GM21529 (cell line): ENCODE data around the gene TMEM106C.

Experiments
- ATAC-seq: cut with Tn5 transposase; IDR thresholded peaks from one replicate; pipeline ENCODE4 v1.9.1; 2021; ENCODE audit not compliant: unreplicated experiment

Gene TMEM106C, protein sequence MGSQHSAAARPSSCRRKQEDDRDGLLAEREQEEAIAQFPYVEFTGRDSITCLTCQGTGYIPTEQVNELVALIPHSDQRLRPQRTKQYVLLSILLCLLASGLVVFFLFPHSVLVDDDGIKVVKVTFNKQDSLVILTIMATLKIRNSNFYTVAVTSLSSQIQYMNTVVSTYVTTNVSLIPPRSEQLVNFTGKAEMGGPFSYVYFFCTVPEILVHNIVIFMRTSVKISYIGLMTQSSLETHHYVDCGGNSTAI

DNA sequence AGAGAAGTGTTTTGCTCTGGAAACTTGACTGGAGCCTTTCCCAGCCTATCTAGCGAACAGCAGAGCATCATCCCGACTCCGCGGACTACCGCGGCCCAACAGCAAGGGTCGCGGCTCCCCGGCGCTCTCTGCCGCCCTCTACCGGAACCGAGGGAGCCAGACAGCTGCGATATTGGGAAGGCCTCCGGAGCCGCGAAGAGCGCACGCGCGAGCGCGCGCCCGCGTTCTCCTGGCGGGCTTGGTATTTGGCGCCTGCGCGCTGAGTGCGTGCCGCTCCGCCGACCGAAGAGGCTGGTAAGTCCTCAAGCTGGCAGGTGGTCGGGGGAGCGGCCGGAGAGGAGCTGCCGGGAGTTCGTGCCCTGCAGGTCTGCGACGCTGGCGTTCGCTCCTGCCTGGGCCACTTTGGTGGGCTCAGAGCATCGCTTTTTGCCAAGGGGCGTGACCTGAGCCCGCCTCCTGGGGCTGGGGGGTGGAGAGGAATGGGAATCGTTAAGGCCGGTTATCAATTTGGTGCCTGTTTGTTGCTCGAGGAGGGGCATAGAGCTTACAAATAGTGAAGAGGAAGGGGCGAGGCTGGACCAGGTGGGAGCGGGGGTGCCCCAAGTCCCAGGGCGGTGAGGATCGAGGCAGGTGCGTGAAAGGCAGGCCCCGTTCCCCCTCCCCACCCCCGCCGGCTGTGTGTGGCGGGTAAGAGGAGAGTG is at the start of gene TMEM106C:
TSS of gene TMEM106C (plus strand) at position 257 of the 701 bp plus-strand sequence. CDS start 641 bp downstream, outside the sequence.
- ATAC-seq = peak; percentile 91

DNA sequence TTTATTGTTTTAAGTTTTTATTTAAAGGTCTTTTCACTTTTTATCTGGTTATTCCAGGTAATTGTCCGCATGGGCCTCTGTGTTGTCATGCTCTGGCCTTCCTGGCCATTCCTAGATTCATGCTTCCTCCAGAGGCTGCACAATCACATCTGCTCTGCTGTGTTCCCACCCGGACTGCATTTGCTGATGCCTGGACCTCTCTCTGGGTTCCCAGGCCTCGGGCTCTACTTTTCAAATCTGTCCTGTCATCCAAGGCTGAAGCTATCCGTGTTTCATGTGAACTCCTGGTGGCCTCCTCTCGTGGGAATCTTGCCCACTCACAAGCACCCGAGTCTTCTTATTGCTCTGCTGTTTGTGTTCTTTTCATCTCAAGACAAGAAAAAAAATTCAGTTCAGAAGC is 42.5 kb upstream of the TMEM106C start:
- no peak for ATAC-seq

DNA sequence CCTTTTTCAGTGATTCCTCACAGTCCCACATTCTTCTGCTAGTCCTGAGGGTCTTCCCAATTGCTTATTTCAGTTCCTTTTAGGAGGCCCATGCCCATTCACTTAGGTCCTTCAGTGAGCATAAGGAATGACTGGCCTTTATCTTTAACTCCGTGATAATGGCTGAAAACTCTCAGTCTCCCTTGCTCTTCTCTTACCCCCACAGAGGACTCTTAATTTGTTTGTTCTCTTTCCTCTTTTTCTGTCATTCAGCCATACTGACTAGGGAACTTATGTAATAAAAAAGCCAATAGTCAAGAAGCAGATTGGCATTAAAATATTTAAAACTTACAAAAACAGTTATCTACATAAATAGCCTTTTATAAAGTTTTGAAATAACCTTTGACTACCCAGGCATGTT is 41.5 kb upstream of the TMEM106C start:
- no peak for ATAC-seq

DNA sequence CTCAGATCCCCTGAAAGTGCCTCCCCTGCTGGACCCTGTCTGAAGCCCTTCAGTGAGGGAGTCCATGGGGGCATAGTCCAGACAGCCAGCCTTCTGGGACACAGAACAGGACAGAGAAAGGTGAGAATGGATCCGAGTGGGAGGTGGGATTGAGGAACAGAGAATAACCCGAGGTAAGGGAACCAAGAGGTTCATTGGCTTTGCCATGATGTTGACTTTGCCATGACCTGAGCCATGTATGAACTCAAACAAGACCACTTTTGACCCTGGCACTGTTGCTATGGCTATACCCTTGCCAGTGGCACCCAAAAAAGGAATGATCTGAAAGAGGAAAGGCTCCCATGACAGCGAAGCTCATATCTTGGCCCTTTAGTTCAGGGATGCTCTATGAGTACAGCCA is 36.0 kb upstream of the TMEM106C start:
- ATAC-seq = no peak

DNA sequence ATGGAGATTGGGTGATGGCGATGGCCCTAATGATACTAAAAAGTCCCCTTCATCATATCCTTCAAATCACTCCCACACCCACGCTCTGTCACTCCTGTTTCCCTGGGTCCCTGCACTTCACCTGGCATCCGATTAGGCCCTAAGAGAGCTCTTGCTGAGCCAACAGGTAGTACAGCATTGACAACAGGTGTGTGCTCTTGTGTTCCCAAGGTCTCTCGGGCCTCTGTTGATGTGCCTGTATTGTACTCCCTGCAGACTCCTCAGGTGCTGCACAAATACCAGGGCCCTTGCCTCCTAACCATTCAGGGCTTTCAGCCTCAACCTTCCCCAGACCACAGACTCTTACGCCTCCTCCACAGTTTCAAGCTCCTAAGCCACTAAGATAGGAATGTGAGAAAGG is 32.8 kb upstream of the TMEM106C start:
- no peak for ATAC-seq

DNA sequence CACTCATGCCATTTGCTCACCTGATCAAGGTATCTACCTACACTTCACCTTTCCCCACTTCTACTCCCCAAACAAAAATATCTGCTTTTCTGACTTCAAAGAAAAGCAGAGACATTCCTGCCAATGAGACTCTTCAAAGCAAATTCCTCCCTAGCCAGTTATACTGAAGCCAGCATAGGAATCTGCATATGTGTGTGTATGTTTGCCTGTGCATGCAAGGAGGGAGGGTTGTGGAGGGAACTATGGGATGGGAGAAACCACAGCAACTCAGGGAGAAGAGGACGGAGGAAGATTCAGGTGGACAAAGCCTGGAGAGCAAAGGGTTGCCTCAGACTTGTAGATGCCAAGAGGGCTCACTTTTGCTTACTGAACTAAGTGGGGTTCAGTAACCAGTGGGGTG is 32.2 kb upstream of the TMEM106C start:
- ATAC-seq = no peak

DNA sequence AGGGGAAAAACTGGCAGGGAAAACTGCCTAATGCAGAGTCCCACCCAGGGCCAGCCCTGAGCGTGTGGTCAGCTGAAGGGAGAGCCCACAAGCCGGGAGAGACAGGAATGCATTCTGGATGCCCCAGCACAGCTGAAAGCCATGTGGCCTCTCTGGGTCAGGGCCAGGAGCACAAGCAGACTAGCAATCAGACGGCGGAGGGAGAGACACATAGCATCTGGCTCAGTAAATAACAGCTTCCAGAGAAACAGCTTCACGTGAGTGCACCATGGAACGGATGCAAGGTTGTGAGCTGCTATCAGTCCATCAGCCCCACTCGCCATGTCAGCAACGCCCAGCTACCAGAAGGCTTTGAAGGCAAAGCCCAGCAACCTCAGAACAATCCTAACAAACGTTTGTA is 28.2 kb upstream of the TMEM106C start:
- no peak for ATAC-seq

DNA sequence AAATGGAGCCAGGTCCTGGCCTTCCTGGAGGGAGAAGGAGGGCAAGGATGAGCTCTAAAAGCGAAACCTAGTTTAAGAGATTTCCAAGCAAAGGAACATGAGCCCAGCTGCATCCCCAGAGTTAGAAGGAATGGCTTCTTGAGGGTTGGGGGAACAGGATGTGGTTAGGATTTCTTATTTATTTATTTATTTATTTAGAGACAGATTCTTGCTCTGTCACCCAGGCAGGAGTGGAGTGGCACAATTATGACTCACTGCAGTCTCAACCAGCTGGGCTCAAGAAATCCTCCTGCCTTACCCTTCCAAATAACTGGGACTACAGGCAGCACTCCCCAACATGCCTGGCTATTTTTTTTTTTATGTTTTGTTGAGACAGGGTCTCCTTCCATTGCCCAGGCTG is 25.3 kb upstream of the TMEM106C start:
- ATAC-seq = no peak

DNA sequence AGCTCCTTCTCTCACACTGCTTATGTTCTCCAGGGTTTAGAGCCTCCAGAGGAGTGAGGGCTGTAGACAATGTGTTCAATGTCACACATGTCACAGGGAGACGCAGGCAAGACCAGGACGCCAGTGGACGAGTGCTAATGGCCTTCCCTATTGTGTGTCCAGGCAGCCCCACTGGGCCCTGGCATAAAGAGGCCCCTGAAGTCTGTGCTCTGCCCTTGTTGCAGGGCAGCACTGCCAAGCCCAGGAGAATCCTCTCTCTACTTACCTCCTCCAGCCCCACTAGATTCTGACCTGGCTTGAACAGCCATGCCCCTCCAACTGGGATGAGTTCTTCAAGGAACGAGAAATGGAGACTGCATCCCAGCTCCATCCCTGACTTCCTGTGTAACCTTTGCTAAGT is 24.8 kb upstream of the TMEM106C start:
- ATAC-seq = no peak

DNA sequence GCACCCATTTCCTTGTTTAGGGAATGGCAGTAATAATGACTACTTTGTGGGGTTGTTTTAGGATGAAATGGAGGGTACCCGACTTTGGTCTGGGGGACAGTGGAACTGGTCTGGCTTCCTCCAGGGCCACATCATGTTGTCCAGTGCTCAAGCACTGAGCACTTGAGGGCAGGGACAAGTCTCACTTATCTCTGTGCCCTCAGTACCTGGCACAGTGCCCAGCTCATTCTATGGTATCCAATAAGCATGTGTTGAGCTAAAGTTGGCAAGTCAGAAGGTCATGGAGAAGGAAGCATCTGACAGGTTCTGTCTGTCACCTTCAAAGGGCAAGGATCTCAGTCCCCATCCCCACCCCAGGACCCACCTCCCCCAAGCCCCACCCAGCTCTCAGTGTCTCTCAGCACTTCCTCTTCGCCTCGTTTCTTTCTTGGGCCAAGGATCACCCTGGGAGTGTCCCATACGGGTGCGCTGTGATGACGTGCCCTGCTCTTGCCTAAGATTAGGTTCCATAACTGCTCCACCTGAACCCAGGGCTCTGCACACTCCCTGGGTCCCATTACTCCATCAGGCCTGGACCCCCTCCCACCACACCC is 24.3 kb upstream of the TMEM106C start:
- no peak for ATAC-seq

DNA sequence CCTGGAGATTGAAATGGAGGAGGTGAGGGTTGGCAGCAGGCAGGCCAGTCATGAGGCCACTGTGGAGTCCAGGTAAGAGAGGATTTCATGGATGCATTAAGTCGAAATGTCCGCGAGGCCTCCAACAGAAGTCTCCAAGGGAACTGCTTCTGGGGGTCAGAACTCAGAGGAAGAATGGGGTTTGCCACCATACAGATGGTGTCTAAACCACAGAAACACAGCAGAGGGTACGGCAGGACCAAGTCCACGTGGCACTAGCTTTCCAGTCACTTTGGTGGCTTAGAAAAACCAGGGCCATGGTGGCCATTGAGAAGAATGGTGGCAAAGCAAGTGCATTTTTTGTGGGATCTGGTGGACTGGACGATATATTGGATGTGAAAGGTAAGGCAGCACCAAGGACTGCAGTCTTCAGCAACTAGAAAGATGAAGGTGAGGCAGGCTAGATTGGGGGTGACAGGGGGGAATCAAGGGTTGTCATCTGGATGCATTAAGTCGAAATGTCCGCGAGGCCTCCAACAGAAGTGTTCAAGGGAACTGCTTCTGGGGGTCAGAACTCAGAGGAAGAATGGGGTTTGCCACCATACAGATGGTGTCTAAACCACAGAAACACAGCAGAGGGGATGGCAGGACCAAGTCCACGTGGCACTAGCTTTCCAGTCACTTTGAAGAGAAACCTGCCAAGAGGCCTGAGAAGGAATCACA is 22.5 kb upstream of the TMEM106C start:
- no peak for ATAC-seq

DNA sequence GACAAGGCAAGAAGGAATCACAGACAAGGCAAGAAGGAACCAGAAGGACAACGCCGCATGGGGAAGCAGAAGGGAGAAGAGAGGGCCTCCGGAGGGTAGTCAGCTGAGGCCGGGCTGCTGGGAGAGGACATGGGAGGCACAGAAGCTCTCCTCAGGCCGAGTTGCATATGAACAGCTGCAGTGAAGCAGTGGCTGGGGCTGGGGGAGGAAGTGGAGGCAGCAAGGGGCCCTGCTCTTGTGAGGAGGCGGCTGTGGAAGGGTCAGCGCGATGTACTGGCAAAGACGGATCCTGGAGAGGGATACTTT is 22.0 kb upstream of the TMEM106C start:
- ATAC-seq = no peak

DNA sequence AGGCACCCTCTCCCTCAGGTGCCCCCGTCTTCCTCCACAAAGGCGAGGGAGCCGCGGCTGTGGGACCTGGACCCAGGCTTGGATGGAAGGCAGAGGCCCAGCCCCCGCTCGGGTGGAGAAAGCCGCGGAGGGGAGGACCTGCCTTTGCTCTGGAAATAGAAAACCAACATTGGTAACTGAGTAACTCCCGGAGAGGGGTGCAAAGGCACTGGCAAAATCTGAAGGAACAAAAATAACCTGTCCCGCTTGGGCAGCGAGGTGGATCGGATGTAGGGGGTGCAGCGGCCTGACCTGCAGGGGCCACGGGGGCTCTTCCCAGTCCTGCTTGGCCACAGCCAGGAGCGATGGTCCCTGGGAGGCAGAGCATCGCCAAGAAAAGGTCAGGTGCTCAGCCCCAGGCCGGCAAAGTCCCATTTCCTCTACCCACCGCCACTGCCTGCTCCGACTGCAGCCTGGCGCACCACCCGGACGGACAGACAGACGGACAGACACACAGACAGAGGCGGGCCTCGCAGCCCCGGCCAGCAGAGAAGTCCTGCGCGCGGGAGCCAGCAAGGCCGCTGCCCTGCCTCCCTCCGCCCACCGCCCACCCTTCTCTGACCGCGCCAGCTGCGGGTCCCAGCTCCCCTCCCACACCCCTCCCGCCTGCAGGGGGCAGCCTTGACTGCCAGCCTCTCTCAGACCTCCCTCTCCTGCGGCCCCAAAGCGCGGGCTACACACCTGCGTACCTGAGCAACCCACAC is 21.4 kb upstream of the TMEM106C start:
- ATAC-seq = no peak

DNA sequence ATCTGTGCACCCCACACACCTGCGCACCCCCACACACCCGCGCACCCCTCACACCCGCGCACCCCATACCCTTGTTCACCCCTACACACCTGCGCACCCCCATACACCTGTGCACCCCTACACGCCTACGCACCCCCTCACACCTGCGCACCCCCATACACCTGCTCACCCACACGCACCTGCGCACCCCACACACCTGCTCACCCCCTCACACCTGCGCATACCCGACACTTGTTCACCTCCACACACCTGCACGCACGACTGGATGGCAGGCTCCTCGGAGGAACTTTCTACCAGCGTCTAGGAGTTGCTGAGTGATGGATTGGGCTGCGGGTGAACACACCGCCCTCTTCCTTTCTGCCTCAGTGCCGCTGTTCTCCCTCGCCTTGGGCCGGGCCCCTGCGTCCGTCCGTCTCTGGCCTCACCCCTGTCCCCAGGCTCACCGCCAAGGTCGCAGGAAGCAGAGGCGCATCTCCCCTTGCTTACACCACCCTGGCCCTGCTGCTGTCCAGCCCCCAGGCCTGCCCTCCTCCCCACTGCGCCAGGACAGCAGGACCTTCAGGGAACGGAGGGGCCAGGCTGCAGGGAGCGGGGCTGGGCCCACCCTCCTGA is 20.7 kb upstream of the TMEM106C start:
- no peak for ATAC-seq

DNA sequence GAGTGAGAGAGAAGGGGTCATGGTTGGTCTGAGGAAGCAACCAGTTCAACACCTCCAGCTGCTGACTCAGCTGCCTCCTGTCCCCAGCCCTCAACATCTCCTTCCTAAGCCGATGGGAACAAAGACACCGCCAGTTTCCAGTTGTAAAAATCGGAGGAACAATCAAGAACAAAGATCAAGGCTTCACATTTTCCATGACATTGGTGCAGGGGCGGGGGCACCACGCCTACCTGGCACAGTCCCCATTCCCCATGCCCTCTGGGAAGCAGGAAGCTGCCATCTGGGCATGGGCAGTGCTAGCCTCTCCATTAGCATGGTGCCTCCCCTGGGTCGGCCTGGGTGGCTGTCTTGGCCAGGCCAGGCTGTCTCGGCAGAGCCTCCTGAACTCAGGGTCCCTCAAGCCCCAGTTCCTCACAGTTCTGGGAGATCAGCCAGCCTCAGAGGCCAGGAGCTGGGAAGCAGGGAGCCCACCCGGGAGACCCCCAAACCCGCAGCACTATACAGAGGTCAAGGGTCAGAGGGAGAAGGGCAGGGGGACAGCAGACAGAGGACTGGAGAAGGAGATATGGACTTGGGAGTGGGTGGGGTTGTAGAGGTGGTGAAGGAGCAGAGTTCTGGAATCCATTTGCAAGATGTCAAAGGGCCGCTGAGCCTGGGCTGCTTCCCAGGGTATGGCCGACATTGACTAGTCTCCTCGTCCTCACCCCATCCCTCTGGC is 19.6 kb upstream of the TMEM106C start:
- ATAC-seq = no peak

DNA sequence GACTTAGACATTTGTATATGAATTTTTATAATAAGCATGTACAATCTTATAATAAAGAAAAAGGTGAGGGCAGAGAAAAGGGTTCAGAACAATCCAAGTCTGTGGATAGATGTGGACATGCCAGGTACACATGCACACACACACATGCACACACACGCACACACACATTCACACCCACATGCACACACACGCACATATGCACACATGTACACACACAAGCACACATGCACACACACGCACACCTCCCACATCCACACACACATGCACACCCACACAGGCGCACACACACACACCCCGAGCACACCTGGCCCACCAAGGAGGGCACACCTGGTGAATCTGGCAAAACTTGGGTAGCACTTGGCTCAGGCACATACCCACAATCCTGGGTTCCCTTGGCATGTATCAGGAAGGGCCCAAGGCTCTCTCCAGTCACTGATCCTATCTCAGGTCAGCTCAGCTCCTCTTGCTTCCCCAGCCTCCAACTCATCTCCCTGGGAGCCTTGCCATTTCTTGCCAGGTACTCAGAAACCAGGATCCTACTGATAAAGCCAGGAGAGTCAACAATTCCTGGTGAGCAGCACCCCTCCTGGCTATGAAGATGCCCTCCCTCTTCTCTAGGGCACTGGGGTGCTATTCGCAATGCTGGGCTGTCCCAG is 18.6 kb upstream of the TMEM106C start:
- ATAC-seq = no peak

DNA sequence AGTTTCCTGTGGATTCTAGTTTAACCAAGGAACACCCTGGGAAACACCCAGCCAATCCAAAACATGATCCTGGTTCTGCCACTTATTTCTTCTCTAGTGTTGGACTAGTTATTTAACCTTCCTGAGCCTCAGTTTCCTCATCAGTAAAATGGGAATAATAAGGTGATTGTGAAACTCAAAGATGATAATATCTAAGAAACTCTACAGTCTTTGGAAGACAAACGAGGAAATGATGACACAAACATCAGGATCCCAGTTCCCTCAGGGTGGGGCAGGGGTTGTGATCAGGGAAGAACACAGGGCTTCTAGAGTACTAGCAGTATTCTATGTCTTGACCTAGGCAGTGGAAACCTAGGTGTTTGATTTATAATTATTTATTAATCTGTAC is 18.1 kb upstream of the TMEM106C start:
- ATAC-seq = no peak

DNA sequence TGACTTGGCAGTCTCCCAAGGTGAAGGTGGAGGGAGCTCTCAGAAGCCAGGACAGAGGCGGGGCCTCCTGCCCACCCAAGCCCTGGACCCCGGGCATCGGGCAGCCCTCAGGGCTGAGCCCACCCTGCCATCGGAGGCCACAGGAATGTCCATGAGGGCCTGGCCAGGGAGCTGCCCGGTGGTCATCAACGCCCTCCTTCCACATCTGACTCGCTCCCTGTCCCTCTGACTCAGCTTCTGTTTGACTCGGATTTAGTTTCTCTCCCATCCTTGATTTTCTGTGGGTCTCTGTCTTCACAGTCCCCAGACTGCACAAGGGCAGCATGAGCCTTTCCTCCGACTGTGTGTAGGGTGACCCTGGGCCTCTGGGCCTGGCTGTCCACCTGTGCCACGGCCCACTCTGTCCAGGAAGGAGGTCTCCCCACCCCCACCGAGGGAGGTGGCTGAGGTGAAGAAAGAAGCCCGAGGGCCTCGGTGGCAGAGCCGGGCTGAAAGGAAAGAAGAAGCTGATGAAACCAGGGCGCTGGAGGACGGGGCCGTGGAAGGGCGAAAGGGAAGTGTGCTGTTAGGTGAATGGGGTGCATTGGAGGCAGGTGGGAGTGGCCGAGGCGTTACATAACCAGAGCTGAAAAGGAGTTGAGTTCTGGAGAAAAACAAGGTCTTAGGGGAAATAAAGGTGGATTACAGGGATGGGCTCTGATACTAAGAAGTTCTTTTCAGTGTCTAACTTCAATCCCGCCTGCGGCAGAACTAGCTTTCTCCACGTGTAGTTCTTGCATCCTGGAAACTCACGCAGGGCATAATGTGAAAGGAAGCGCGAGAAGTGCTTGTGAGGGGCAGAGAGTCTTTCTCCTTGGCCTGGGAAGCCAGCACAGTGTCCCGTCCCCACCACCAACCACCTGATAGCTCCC is 16.7 kb upstream of the TMEM106C start:
- ATAC-seq = no peak

DNA sequence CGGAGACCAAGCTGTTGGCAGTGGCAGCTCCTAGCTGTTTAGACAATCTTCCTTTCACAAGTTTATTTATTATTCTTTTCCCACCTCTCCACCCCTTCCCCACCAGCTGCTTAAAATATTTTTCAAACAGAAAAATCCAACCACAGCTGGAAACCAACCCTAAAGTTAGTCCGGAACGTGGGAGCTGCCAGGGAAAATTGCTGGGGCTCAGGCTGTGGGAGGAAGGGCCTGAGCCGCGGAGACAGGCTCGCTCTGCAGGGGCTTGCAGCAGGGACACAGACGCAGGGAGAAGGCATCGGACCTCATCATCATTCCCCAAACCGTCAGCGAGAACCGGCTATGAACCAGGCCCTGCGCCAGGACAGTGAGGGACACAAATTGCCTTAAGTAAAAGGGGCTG is 16.1 kb upstream of the TMEM106C start:
- ATAC-seq = no peak
